GM12878 (cell line): Measurements from ENCODE around the gene CAPN15. TPM values are rescaled to one million over a fixed set of nuclear protein-coding genes. Genes with fewer than 3 reads are reported as not detected.
A peak's percentile ranks its signal among the peaks of the same experiment; 100 is the strongest.

Source experiments
- BHLHE40 ChIP-seq, 2 experiments: fragments of 450-650 bp in 1 of 2; IDR thresholded peaks; 2 replicates each; pipeline ENCODE4 v1.6.1; 2011 to 2017; ENCODE audit warnings: low read depth in 2 of 2, borderline replicate concordance in 1 of 2, improper control_type of control experiment in 1 of 2, low read length in 1 of 2, mild to moderate bottlenecking in 1 of 2
- EED ChIP-seq: sonication (generic); IDR thresholded peaks from 2 replicates; pipeline ENCODE4 v1.6.1; 2016; ENCODE audit warnings: antibody characterized with exemption, low read depth
- HCFC1 ChIP-seq: fragments of 150-350 bp; IDR thresholded peaks from 2 replicates; pipeline ENCODE4 v1.6.1; 2014; ENCODE audit warnings: low read length
- IKZF1 ChIP-seq: fragments of 450-650 bp; conservative IDR thresholded peaks from 2 replicates; pipeline ENCODE4 v1.6.1; 2017; ENCODE audit warnings: antibody characterized with exemption, mild to moderate bottlenecking
- MEF2A ChIP-seq: IDR thresholded peaks from 2 replicates; pipeline ENCODE4 v1.6.1; 2011; ENCODE audit warnings: low read depth, mild to moderate bottlenecking, low read length, moderate library complexity; ENCODE audit not compliant: insufficient read depth
- MXI1 ChIP-seq: fragments of 150-350 bp; IDR thresholded peaks from 2 replicates; pipeline ENCODE4 v1.6.1; 2011; ENCODE audit warnings: low read depth, mild to moderate bottlenecking, inconsistent platforms, low read length, improper control_type of control experiment
- PKNOX1 ChIP-seq: fragments of 450-650 bp; IDR thresholded peaks from 2 replicates; pipeline ENCODE4 v1.6.1; 2016; ENCODE audit warnings: mild to moderate bottlenecking
- RELB ChIP-seq: fragments of 450-650 bp; IDR thresholded peaks from 2 replicates; pipeline ENCODE4 v1.6.1; 2017; ENCODE audit warnings: low read depth, mild to moderate bottlenecking, moderate library complexity
- SKIL ChIP-seq: fragments of 450-650 bp; IDR thresholded peaks from 2 replicates; pipeline ENCODE4 v1.6.1; 2017; ENCODE audit warnings: mild to moderate bottlenecking, low read depth, inconsistent platforms; ENCODE audit not compliant: poor library complexity, severe bottlenecking
- SMAD5 ChIP-seq: IDR thresholded peaks from 2 replicates; pipeline ENCODE4 v1.6.1; 2016; ENCODE audit warnings: antibody characterized with exemption, low read depth
- ZNF592 ChIP-seq: fragments of 450-650 bp; IDR thresholded peaks from 2 replicates; pipeline ENCODE4 v1.6.1; 2017; ENCODE audit warnings: mild to moderate bottlenecking, moderate library complexity
- polyA plus RNA-seq, 11 experiments: library from polyadenylated mRNA; depleted of rRNA in 4 of 11; unstranded in 6 of 11; stranded (reverse) in 5 of 11; fragments of >200 nt; fragmentation: Nextera tagmentation in 4 of 11; fragmentation: Illumina TruSeq in 1 of 11; extraction: Ambion mirVana in 4 of 11; extraction: Trizol in 1 of 11; gene quantifications; 1 replicate in 1 of 11; 2 replicates in 10 of 11; pipeline versions ENCODE4 v1.2.1 to v1.2.3, GENCODE V29; 2011 to 2016; ENCODE audit warnings: inconsistent platforms in 2 of 11, missing spikeins in 2 of 11, low read depth in 1 of 11
- total RNA-seq, 4 experiments: library from RNA; depleted of rRNA in 3 of 4; stranded (reverse); fragments of >200 nt in 3 of 4; fragmentation: Illumina TruSeq in 1 of 4; extraction: Trizol in 1 of 4; gene quantifications; 2 replicates each; pipeline versions ENCODE4 v1.2.1 to v1.2.3, GENCODE V29; 2013 to 2021

The CAPN15 gene
- total and polyA plus RNA-seq, 10 of the 15 experiments (the other 5 are each of a cell fraction or from before 2014, with no cell fraction given): 0.40 to 78.5 (median 8.3) TPM

- TF ChIP-seq ZNF592 (no peak), EED (no peak), SMAD5 (no peak), MEF2A (0 out of 2 replicates have a peak, but pooled peaks have one; percentile 8), BHLHE40 (IDR thresholded peaks at IDR 0.05; ENCODE audit: borderline replicate concordance in 1 of 2, low read depth in 2 of 2, low read length in 1 of 2) (0 out of 4 replicates have a peak, but pooled peaks of 1 of the 2 experiments have one; percentile 17), HCFC1 (peak; percentile 63), SKIL (no peak), PKNOX1 (peak; percentile 38; the same call in 1 of the 2 replicates), RELB (no peak), MXI1 (peak; percentile 60; the same call in 1 of the 2 replicates), IKZF1 (peak; percentile 49)
Observed at GRCh38 chr16:569445-570254, 42.1 kb downstream of the CAPN15 start, which contains the start of gene PIGQ (continued).
